HL-60 (cell line): ENCODE data around the gene GALNT5.

Experiments
- SPI1 ChIP-seq: IDR thresholded peaks from 2 replicates; pipeline ENCODE4 v1.6.1; 2012; ENCODE audit warnings: low read depth, mild to moderate bottlenecking, borderline replicate concordance
- TF ChIP-seq, protein P1 (sequence below): IDR thresholded peaks from one replicate; pipeline ENCODE4 v1.5.1; 2011; ENCODE audit warnings: low read length, control low read depth, inconsistent platforms; ENCODE audit not compliant: insufficient read depth

DNA sequence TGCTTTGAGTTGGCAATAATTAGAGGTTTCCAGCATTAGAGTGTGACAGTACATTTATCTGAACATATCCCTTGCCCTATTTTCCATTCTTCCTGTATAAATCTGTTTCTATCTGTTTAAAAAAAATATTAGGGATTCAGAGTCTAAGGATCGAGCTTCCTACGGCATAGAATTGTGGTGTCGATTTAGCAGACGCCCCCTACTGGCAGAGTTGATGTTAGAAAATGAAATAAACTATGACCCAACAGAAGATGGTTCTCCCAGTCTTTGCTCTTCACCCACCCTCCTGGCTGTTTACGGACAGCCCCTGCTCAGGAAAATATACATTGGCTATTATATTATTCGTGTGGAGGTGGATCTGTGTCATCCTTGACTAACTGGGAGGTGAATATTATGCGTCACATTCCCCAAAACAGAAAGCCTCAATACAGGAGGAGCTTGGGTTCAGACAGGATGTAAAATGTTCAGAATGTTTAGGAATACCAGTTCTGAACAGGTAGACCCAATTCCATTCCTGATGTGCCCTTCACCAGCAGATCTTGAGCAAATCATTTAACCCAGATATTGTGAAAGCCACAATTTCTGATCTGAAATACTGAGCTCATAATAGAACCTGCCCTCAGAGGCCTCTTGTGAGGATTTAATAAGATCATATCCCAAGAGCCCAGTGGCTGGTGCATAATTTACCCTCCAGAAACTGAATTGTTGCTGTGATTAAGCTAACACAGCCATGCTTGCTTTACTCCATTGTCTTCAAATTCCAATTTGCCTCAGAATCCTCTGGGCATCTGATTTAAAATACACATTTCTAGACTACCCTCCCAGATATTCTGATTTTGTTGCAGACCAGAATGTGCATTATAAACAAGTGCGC, 78.9 kb downstream of the GALNT5 start:
- no peak for TF ChIP-seq SPI1
- TF ChIP-seq, protein P1, sequence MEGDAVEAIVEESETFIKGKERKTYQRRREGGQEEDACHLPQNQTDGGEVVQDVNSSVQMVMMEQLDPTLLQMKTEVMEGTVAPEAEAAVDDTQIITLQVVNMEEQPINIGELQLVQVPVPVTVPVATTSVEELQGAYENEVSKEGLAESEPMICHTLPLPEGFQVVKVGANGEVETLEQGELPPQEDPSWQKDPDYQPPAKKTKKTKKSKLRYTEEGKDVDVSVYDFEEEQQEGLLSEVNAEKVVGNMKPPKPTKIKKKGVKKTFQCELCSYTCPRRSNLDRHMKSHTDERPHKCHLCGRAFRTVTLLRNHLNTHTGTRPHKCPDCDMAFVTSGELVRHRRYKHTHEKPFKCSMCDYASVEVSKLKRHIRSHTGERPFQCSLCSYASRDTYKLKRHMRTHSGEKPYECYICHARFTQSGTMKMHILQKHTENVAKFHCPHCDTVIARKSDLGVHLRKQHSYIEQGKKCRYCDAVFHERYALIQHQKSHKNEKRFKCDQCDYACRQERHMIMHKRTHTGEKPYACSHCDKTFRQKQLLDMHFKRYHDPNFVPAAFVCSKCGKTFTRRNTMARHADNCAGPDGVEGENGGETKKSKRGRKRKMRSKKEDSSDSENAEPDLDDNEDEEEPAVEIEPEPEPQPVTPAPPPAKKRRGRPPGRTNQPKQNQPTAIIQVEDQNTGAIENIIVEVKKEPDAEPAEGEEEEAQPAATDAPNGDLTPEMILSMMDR, result peak; percentile 45
